ENCODE data around the gene MUC4. TPM values are rescaled to one million over a fixed set of nuclear protein-coding genes. Genes with fewer than 3 reads are reported as not detected.

Gene MUC4
- total RNA-seq, 4 donors from 2014 or later = 0.27 TPM; not detected in 3

DNA sequence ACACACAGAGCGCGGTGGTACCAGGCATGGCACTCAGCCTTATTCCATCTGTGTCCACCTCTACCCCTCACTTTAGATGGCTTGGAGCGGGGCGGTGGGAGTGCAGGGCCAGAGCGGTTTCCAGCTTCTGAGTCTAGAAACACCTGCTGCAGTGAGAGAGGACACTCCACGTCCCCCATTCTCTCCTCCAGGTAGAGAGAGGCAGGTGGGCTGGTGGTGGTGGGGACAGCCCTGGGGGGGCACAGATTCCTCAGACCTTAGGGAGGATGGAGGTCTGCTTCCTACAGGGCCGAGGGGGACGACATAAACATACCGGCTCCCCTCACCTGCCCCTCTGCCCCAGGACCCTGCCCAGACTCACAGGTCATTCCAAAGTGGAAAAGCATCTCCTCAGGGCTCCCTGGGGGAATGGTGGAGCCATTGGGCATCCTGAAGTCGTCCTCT lies 50.6 kb downstream of the MUC4 start:
- no peak for DNase-seq
- no peak for TF ChIP-seq POLR2A (IDR thresholded peaks at IDR 0.05)
- TF ChIP-seq, protein P1, sequence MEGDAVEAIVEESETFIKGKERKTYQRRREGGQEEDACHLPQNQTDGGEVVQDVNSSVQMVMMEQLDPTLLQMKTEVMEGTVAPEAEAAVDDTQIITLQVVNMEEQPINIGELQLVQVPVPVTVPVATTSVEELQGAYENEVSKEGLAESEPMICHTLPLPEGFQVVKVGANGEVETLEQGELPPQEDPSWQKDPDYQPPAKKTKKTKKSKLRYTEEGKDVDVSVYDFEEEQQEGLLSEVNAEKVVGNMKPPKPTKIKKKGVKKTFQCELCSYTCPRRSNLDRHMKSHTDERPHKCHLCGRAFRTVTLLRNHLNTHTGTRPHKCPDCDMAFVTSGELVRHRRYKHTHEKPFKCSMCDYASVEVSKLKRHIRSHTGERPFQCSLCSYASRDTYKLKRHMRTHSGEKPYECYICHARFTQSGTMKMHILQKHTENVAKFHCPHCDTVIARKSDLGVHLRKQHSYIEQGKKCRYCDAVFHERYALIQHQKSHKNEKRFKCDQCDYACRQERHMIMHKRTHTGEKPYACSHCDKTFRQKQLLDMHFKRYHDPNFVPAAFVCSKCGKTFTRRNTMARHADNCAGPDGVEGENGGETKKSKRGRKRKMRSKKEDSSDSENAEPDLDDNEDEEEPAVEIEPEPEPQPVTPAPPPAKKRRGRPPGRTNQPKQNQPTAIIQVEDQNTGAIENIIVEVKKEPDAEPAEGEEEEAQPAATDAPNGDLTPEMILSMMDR (IDR thresholded peaks at IDR 0.05 in 4 of 5, conservative IDR thresholded peaks at IDR 0.05 in 1 of 5) = no peak
- H3K9me3 ChIP-seq = no peaks in the 10 kb centered on the region
- ATAC-seq = no peak
- H3K4me3 ChIP-seq = no peak overlapping the region
- no peaks in the 10 kb centered on the region for H3K36me3 ChIP-seq
- no peaks in the 10 kb centered on the region for H3K4me1 ChIP-seq
- intact Hi-C loops (cut with DNase I; ENCODE audit: low total_unique reads) = no loop called here
- H3K27me3 ChIP-seq = peaks cover 43 to 67% (median 48%) of the 10 kb centered on the region in 3 donors
- H3K27ac ChIP-seq = no peak overlapping the region
- in situ Hi-C loops (cut with MboI; ENCODE audit: low sequenced_read_pairs in 4 of 4) = no loop called here

DNA sequence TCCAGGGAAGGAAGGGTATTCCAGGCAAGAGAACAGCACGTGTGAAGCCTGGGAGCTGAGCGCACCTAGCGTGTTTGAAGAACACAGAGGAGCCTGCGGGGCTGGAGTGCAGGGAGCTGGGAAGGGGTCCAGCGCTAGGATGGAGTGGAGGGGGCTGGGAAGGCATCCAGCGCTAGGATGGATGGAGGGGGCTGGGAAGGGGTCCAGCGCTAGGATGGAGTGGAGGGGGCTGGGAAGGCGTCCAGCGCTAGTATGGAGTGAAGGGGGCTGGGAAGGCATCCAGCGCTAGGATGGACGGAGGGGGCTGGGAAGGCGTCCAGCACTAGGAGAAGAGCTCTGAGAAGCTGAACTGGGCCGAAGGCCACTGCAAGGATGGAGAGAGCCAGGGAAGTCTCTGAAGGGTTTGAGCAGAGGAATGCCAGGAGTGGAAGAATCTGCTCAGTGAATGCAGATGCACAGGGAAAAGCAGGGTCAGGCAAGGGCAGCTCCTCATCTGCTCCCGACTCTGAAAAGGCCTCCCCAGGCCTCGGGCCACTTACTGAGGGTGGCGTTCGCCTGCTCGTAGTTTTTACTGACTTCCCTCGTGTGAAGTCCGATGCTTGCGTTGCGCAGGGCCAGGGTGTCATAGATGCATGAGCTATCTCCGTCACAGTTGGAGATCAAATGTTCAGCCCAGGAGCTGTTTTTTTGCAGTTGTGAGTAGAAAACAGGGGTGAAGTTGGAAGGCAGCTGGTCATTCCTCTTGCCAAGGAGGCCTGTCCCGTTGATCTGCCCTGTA lies 51.2 kb downstream of the MUC4 start:
- in situ Hi-C loops (cut with MboI; ENCODE audit: low sequenced_read_pairs in 4 of 4) (no loop called here), intact Hi-C loops (cut with DNase I; ENCODE audit: low total_unique reads) (no loop called here)
- TF ChIP-seq, protein P1 (IDR thresholded peaks at IDR 0.05 in 4 of 5, conservative IDR thresholded peaks at IDR 0.05 in 1 of 5) = no peak
- no peak for TF ChIP-seq POLR2A (IDR thresholded peaks at IDR 0.05)
- Histone ChIP-seq H3K27me3 (peaks cover 43 to 67% (median 48%) of the 10 kb centered on the region in 3 donors), H3K27ac (no peak overlapping the region), H3K4me3 (no peak overlapping the region), H3K9me3 (no peaks in the 10 kb centered on the region), H3K36me3 (no peaks in the 10 kb centered on the region), H3K4me1 (no peaks in the 10 kb centered on the region)
- DNase-seq (no peak), ATAC-seq (no peak)

DNA sequence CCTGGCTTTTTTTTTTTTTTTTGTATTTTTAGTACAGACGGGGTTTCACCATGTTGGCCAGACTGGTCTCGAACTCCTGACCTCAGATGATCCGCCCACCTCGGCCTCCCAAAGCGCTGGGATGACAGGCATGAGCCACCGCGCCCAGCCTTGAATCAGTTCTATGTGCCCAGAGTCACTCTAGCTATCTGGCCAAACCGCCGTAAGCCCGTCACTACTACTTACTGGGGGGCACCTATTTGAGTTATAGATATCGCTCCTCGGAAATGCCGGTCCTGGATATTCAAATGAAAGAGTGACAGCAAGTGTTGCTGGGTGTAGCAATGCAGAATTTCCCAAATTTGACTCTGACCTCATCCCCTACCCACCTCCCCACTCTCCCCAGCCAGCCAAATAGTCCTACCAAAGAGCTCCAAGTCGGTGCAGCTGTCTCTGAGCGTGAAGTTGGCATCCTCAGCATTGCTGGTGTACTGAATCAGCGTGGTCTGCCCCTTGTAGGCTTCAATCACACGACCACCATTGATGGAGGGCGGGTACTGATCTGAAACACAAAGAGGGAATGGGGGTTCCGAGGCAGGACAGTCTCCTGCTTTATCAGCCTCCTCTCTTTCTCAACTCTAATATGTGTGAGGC lies 52.9 kb downstream of the MUC4 start:
- Histone ChIP-seq H3K27ac (no peak overlapping the region), H3K4me3 (no peak overlapping the region), H3K4me1 (no peaks in the 10 kb centered on the region), H3K27me3 (peaks cover 43 to 63% (median 48%) of the 10 kb centered on the region in 3 donors), H3K9me3 (no peaks in the 10 kb centered on the region), H3K36me3 (no peaks in the 10 kb centered on the region)
- TF ChIP-seq, protein P1 (IDR thresholded peaks at IDR 0.05 in 4 of 5, conservative IDR thresholded peaks at IDR 0.05 in 1 of 5) = no peak
- no peak for TF ChIP-seq POLR2A (IDR thresholded peaks at IDR 0.05)
- DNase-seq (no peak), ATAC-seq (peak in 1 of 2 donors; percentile 39)
- intact Hi-C loops (cut with DNase I; ENCODE audit: low total_unique reads) (no loop called here), in situ Hi-C loops (cut with MboI; ENCODE audit: low sequenced_read_pairs in 4 of 4) (no loop called here)

DNA sequence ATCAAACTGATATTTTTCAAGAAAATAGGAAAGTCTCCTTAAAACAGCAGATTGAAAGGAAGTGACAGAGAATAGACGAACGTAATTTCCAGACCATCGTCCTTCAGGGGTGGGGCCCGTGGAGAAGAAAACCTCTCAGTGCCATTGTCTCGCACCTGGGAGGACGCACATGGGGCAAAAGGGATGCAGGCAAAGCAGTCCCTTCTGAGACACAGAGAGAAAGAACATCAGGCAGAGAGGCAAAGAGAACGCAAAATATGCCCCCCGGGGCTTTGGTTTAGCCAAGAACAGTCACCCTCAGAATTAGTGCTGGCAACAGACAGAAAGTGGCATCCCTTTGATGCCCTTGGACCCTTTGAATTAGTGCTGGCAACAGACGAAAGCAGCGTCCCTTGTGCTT lies 53.9 kb downstream of the MUC4 start:
- Histone ChIP-seq H3K9me3 (no peaks in the 10 kb centered on the region), H3K27ac (no peak overlapping the region), H3K36me3 (no peaks in the 10 kb centered on the region), H3K4me3 (no peak overlapping the region), H3K27me3 (peaks cover 38 to 53% (median 44%) of the 10 kb centered on the region in 3 donors), H3K4me1 (no peaks in the 10 kb centered on the region)
- intact Hi-C loops (cut with DNase I; ENCODE audit: low total_unique reads) = no loop called here
- TF ChIP-seq, protein P1 (IDR thresholded peaks at IDR 0.05 in 4 of 5, conservative IDR thresholded peaks at IDR 0.05 in 1 of 5) = no peak
- TF ChIP-seq POLR2A (IDR thresholded peaks at IDR 0.05) = no peak
- in situ Hi-C loops (cut with MboI; ENCODE audit: low sequenced_read_pairs in 4 of 4) = no loop called here
- ATAC-seq (no peak), DNase-seq (no peak)

All from gastrocnemius medialis (tissue), 4 donors.